ENCODE results near the gene RNPS1. TPM values are rescaled to one million over a fixed set of nuclear protein-coding genes. Genes with fewer than 3 reads are reported as not detected.
A peak's percentile ranks its signal among the peaks of the same experiment; 100 is the strongest.

The RNPS1 gene
- total and polyA plus RNA-seq, 2 donors (not counting 1 experiment from before 2014, with no cell fraction given), result 38.1 to 115 TPM

DNA sequence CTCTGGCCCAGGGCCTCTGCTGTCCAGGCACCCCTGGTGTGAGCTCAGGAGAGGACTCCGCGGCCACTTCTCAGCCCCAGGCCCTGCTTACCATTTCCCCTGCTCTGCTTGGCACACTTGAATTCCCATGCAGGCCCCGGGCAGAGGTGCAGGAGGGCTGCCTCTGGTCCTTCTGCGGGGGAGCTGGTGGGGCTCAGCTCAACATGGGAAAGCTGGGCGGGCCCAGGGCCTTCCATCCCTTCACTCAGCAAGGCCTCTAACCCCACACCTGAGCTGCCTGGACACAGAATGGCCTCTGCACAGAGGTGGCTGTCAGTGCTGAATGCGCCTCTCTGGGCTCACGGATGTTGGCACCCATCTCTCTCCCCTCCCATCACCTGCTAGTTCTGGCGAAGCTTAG, 12.5 kb upstream of the RNPS1 start:
- Histone ChIP-seq H3K4me3 (replicated peaks in 1 of 4; ENCODE audit: control extremely low read depth in 1 of 4, insufficient read depth in 1 of 4, low read depth in 3 of 4, low read length in 4 of 4) (no peak overlapping the region), H3K4me2 (ENCODE audit: extremely low read depth, insufficient read depth, low read length) (no peak overlapping the region), H4K20me1 (ENCODE audit: control insufficient read depth, extremely low read depth, insufficient read depth, low read length) (no peaks in the 10 kb centered on the region), H3K27me3 (ENCODE audit: control insufficient read depth, insufficient read depth, low read length) (no peaks in the 10 kb centered on the region), H3K79me2 (ENCODE audit: control insufficient read depth, insufficient read depth, low read length) (no peaks in the 10 kb centered on the region), H2AFZ (ENCODE audit: low read length) (no peak overlapping the region), H3K27ac (ENCODE audit: insufficient read depth, low read length) (no peak overlapping the region), H3K4me1 (ENCODE audit: control insufficient read depth, extremely low read depth, insufficient read depth, low read length) (no peaks in the 10 kb centered on the region), H3K9me3 (ENCODE audit: control insufficient read depth, insufficient read depth, low read depth, low read length) (no peaks in the 10 kb centered on the region), H3K36me3 (ENCODE audit: control insufficient read depth, insufficient read depth, low read length) (no peaks in the 10 kb centered on the region), H3K9ac (ENCODE audit: insufficient read depth, low read length) (no peak overlapping the region)
- DNase-seq (ENCODE audit: low read depth in 2 of 2), result no peak
- no peak for TF ChIP-seq EZH2 (IDR thresholded peaks at IDR 0.05; ENCODE audit: low read length, missing control alignments)
- TF ChIP-seq, protein P1, sequence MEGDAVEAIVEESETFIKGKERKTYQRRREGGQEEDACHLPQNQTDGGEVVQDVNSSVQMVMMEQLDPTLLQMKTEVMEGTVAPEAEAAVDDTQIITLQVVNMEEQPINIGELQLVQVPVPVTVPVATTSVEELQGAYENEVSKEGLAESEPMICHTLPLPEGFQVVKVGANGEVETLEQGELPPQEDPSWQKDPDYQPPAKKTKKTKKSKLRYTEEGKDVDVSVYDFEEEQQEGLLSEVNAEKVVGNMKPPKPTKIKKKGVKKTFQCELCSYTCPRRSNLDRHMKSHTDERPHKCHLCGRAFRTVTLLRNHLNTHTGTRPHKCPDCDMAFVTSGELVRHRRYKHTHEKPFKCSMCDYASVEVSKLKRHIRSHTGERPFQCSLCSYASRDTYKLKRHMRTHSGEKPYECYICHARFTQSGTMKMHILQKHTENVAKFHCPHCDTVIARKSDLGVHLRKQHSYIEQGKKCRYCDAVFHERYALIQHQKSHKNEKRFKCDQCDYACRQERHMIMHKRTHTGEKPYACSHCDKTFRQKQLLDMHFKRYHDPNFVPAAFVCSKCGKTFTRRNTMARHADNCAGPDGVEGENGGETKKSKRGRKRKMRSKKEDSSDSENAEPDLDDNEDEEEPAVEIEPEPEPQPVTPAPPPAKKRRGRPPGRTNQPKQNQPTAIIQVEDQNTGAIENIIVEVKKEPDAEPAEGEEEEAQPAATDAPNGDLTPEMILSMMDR (conservative IDR thresholded peaks at IDR 0.05 in 1 of 2, IDR thresholded peaks at IDR 0.05 in 1 of 2; ENCODE audit: low read depth in 1 of 2, low read length in 2 of 2), result no peak

DNA sequence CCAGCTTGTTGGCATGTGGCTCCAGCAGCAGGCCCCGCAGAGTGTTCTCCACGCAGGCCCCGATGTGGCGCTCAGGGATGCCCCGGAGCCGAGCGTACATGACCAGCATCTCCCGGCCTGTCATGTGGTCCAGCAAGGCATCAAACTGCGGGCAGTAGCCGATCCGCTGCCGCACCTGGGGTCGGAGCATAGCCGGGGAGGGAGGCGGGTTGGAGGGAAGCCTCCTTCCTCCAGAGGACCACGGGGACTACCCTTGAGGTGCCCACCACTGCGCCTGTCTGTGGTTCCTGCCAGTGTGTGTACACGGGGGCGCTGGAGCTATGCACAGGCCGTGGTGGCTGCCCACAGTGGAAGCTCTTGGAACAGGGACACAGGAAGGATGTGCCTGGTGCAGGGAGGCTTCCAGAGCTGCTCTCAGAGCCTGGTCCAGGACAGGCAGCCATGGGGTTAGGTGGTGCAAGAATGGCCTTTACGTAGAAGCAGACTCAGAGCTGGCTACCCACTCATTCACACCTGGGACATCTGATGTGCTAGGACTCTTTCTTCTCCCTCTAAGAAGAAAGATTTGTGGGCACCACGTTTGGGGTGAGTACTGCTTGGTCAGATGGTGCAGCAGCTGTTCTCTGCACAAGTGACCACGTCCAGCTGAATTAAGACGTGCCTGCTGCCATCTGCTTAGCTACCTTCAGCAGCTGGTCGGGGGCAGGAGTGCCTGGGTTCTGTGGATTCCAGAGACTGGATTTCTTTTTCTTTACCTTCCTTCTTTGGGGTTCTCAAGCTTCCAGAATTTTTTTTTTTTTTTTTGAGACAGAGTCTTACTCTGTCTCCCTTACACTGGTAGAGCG, 11.3 kb upstream of the RNPS1 start:
- no peaks in the 10 kb centered on the region for H3K79me2 ChIP-seq (ENCODE audit: control insufficient read depth, insufficient read depth, low read length)
- no peaks in the 10 kb centered on the region for H3K9me3 ChIP-seq (ENCODE audit: control insufficient read depth, insufficient read depth, low read depth, low read length)
- H4K20me1 ChIP-seq (ENCODE audit: control insufficient read depth, extremely low read depth, insufficient read depth, low read length), result no peaks in the 10 kb centered on the region
- H2AFZ ChIP-seq (ENCODE audit: low read length), result no peak overlapping the region
- H3K4me3 ChIP-seq (replicated peaks in 1 of 4; ENCODE audit: control extremely low read depth in 1 of 4, insufficient read depth in 1 of 4, low read depth in 3 of 4, low read length in 4 of 4), result no peak overlapping the region
- no peak for DNase-seq (ENCODE audit: low read depth in 2 of 2)
- H3K4me2 ChIP-seq (ENCODE audit: extremely low read depth, insufficient read depth, low read length), result no peak overlapping the region
- H3K27ac ChIP-seq (ENCODE audit: insufficient read depth, low read length), result no peak overlapping the region
- H3K9ac ChIP-seq (ENCODE audit: insufficient read depth, low read length), result no peak overlapping the region
- H3K4me1 ChIP-seq (ENCODE audit: control insufficient read depth, extremely low read depth, insufficient read depth, low read length), result no peaks in the 10 kb centered on the region
- no peaks in the 10 kb centered on the region for H3K27me3 ChIP-seq (ENCODE audit: control insufficient read depth, insufficient read depth, low read length)
- no peaks in the 10 kb centered on the region for H3K36me3 ChIP-seq (ENCODE audit: control insufficient read depth, insufficient read depth, low read length)
- no peak for TF ChIP-seq EZH2 (IDR thresholded peaks at IDR 0.05; ENCODE audit: low read length, missing control alignments)
- TF ChIP-seq, protein P1 (conservative IDR thresholded peaks at IDR 0.05 in 1 of 2, IDR thresholded peaks at IDR 0.05 in 1 of 2; ENCODE audit: low read depth in 1 of 2, low read length in 2 of 2), result no peak

DNA sequence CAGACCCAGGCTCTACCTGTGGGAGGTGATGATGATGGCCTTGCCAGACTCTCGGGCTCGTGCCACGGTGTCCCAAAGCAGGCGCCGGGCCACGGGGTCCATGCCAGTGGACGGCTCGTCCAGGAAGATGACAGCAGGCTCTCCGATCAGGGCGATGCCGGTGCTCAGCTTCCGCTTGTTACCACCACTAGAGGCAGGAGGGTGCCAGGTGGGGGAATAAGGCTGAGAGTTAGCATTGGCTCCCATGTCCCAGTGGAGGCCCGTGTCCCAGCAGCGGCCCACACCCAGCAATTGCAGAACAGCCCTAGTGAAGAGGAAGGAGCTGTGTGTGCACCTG, 10.3 kb upstream of the RNPS1 start:
- no peaks in the 10 kb centered on the region for H3K4me1 ChIP-seq (ENCODE audit: control insufficient read depth, extremely low read depth, insufficient read depth, low read length)
- H3K9me3 ChIP-seq (ENCODE audit: control insufficient read depth, insufficient read depth, low read depth, low read length), result no peaks in the 10 kb centered on the region
- H4K20me1 ChIP-seq (ENCODE audit: control insufficient read depth, extremely low read depth, insufficient read depth, low read length), result no peaks in the 10 kb centered on the region
- H3K27me3 ChIP-seq (ENCODE audit: control insufficient read depth, insufficient read depth, low read length), result no peaks in the 10 kb centered on the region
- H3K4me2 ChIP-seq (ENCODE audit: extremely low read depth, insufficient read depth, low read length), result no peak overlapping the region
- DNase-seq (ENCODE audit: low read depth in 2 of 2), result no peak
- H3K36me3 ChIP-seq (ENCODE audit: control insufficient read depth, insufficient read depth, low read length), result no peaks in the 10 kb centered on the region
- H2AFZ ChIP-seq (ENCODE audit: low read length), result no peak overlapping the region
- H3K27ac ChIP-seq (ENCODE audit: insufficient read depth, low read length), result no peak overlapping the region
- H3K9ac ChIP-seq (ENCODE audit: insufficient read depth, low read length), result no peak overlapping the region
- H3K79me2 ChIP-seq (ENCODE audit: control insufficient read depth, insufficient read depth, low read length), result no peaks in the 10 kb centered on the region
- H3K4me3 ChIP-seq (replicated peaks in 1 of 4; ENCODE audit: control extremely low read depth in 1 of 4, insufficient read depth in 1 of 4, low read depth in 3 of 4, low read length in 4 of 4), result no peak overlapping the region
- TF ChIP-seq, protein P1 (conservative IDR thresholded peaks at IDR 0.05 in 1 of 2, IDR thresholded peaks at IDR 0.05 in 1 of 2; ENCODE audit: low read depth in 1 of 2, low read length in 2 of 2), result peak in 1 of 2 donors; percentile 7
- TF ChIP-seq EZH2 (IDR thresholded peaks at IDR 0.05; ENCODE audit: low read length, missing control alignments), result no peak

Measured in fibroblast of lung (primary cell).